Stimulated activated CD4-positive, alpha-beta T cell treated with anti-CD3 and anti-CD28 coated beads, TNF-alpha, amount 100 ng/mL, for 48 hours (primary cell): Measurements from ENCODE around the gene MERTK.
"Not testable (repeated sequence)": the region's sequence is repeated elsewhere in the genome, so short reads cannot be mapped to it uniquely, and the experiment has no call there.

Experiments
- DNase-seq, 3 donors: peaks; one replicate each; pipeline ENCODE4 v3.0.0-alpha.2; 2020; ENCODE audit warnings: low read depth in 3 of 3

Gene MERTK

GRCh38 chr2:111897924-111898702, at the start of gene MERTK:
MERTK (plus strand) TSS chr2:111898607; CDS start chr2:111898736, 129 bp downstream.
- DNase-seq = peak; percentile 28 to 61 (median 41)

GRCh38 chr2:111850646-111851045, 47.8 kb upstream of the MERTK start:
- peak in 1 of 3 donors; percentile 9 for DNase-seq

- DNase-seq = not testable (repeated sequence)
Observed at GRCh38 chr2:111852544-111852943, 45.9 kb upstream of the MERTK start.

- DNase-seq = not testable (repeated sequence)
Observed at GRCh38 chr2:111860005-111860404, 38.4 kb upstream of the MERTK start.

- not testable (repeated sequence) for DNase-seq
Observed at GRCh38 chr2:111865124-111865523, 33.3 kb upstream of the MERTK start.

- not testable (repeated sequence) for DNase-seq
Observed at GRCh38 chr2:111872806-111873205, 25.6 kb upstream of the MERTK start.

GRCh38 chr2:111883661-111884591, 14.5 kb upstream of the MERTK start, which contains the start of gene ANAPC1:
ANAPC1 (minus strand) TSS chr2:111884193; CDS start chr2:111880825, 3,368 bp downstream.
- peak; percentile 75 to 82 (median 79) for DNase-seq

GRCh38 chr2:111884592-111884964, 13.8 kb upstream of the MERTK start:
- no peak for DNase-seq

- DNase-seq = no peak
Observed at GRCh38 chr2:111896024-111896423, 2.4 kb upstream of the MERTK start.

GRCh38 chr2:111896576-111896975, 1.8 kb upstream of the MERTK start:
- DNase-seq = no peak

- DNase-seq = no peak
Observed at GRCh38 chr2:111897630-111897923, 830 bp upstream of the MERTK start.

GRCh38 chr2:111898703-111899514, 502 bp downstream of the MERTK start:
- peak in 1 of 3 donors; percentile 18 for DNase-seq

GRCh38 chr2:111900859-111901258, 2.5 kb downstream of the MERTK start:
- DNase-seq = no peak

GRCh38 chr2:111903516-111903915, 5.1 kb downstream of the MERTK start:
- no peak for DNase-seq

- no peak for DNase-seq
Observed at GRCh38 chr2:111903930-111904439, 5.6 kb downstream of the MERTK start.

- DNase-seq = no peak
Observed at GRCh38 chr2:111904726-111905474, 6.5 kb downstream of the MERTK start.

- DNase-seq = not testable (repeated sequence)
Observed at GRCh38 chr2:111905475-111905869, 7.1 kb downstream of the MERTK start.

GRCh38 chr2:111905990-111906735, 7.8 kb downstream of the MERTK start:
- DNase-seq = no peak

GRCh38 chr2:111908578-111908977, 10.2 kb downstream of the MERTK start:
- no peak for DNase-seq

- no peak for DNase-seq
Observed at GRCh38 chr2:111909079-111909478, 10.7 kb downstream of the MERTK start.
